Activated effector memory CD4-positive, alpha-beta T cell treated with anti-CD3 and anti-CD28 coated beads, Interleukin-2, amount 50 U/mL, for 16 hours (primary cell): Measurements from ENCODE around the gene TOMM20.
"Not testable (repeated sequence)": the region's sequence is repeated elsewhere in the genome, so short reads cannot be mapped to it uniquely, and the experiment has no call there.

Experiments used
- DNase-seq: peaks from one replicate; pipeline ENCODE4 v3.0.0-alpha.2; 2020

Gene TOMM20

DNA sequence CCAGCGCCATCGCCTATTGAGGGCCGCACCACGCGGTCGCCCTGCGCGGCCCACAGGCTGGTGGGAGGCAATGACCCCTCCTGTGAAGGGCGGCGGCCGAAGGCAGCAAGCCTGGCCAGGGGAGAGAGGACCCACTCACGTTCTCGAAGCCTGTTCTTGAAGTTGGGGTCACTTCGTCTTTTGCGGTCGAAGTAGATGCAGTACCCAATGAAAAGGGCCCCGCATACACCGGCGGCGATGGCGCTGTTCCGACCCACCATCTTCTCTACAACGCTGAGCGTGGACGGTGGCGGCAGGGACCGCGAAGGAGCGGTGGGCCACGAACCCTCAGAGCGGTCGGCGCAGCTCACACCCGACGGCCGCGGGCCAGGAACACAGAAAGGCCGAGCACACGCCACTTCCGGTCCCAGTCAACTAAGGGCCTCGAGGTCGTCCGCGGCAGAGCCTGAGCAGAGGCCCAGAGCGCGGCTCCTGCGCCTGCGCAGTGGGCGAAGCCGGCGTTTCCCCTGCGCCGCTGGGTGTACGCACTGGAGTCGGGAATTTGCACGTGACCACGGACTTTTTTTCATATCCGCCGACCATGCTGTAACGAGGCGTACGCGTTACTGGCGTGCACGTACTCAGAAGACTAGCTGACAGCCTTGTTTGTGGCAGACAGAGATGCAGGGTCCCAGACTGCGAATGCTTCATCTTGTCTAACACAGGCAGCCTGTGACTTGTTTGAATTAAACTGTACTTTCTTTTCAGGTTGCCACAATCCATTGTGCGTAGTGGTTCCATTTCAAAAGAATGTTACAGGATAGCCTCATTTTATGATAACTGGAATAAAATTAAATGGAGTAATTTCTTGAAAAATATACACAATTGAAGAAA is at the start of gene TOMM20:
Gene TOMM20 (minus strand): TSS at position 382 of the 873 bp plus-strand sequence. CDS start 122 bp downstream, at position 260.
- DNase-seq = peak; percentile 98

GRCh38 chr1:235176486-235176885 is 47.8 kb upstream of the TOMM20 start:
- DNase-seq = no peak

- no peak for DNase-seq
These were observed 41.3 kb upstream of the TOMM20 start for GRCh38 chr1:235169986-235170385.

GRCh38 chr1:235168375-235168774 is 39.7 kb upstream of the TOMM20 start:
- no peak for DNase-seq

DNA sequence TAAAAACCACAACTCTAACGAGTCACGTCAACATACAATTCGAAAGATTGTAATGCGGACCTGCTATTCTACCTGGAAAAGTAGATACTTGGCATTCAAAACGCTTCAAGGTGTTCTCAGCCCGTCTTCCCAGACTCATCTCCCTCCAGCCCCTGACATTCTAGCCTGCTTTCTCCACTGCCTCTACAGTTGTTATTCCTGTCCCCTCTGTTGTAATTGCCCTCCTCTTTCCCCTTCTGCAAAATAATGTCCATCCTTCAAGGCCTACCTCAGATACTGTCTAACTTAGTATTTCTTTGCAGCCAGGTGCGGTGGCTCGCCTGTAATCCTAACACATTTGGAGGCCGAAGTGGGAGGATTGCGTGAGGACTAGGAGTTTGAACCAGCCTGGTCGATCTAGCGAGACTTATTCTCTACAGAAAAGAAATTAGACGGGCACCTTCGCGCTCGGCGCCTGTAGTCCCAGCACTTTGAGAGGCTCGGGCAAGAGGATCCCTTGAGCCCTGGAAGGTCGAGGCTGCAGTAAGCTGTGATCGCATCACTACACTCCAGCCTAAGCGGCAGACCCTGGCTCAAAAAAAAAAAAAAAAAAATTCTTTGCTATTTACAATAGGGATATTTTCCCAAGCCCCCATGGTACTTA is 33.2 kb upstream of the TOMM20 start:
- DNase-seq = no peak

DNA sequence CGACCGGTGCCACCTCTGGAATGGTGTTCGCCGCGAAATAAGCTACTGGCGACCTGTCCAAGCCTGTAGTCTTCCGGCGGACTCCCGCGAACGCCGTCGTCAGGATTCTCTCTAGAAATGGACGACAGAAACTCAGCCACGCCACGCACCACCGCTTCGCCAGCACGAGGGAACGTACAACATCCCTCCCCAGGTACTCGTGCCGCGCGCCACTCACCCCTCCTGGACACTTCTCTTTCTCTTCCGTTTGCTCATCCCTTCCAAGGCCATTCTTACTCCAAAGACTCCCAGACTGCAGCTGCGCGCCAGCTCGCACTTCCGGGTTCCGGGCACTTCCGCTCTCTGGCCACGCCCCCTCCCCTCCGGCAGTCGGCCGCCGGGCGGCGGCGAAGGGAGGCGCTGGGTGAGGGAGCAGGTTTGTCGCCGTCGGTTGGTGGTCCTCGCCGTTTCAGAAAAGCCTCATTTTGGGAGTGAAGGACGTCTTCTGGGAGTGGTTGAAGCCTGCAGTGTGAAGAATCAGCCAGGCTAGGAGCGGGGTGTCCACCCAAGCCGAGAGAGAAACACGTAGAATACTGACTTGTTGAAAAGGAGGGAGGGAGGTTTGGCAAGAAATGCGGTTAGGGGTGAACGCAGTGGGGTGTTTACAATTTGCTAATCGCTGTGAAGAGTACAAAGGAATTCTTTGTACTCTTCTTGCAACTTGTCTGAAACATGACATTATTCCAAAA is 32.5 kb upstream of the TOMM20 start, which contains the start of gene RBM34:
Gene RBM34 (minus strand): TSS at position 294 of the 728 bp plus-strand sequence. CDS start 24 bp downstream, at position 270.
- DNase-seq = peak; percentile 97

DNA sequence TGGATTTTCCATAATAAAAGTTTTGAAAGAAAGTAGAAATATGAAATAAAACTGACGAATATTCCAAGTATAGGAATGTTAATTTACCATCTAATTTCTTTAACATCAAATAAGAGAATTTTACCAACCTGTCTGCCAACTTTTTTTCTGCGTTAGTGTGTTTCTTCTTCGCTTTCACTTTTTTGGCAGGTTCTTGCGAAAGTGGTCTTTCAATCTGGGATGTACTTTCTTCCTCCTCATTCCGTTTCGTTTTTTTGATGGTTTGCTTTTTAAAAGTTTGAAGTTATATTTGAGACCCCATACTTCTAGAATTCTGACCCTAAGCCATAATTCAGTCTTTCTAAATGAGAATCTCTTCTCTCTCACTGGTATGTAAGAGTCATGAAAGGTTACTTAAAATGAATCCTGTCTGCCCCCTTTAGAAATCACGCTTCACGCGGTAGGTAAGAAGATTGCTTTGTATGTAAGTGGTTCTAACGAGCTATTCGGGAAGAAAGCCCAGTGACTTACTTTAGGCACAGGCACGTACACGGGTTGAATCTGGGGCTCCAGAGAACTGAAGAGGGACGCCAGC is 31.8 kb upstream of the TOMM20 start:
- DNase-seq = no peak

DNA sequence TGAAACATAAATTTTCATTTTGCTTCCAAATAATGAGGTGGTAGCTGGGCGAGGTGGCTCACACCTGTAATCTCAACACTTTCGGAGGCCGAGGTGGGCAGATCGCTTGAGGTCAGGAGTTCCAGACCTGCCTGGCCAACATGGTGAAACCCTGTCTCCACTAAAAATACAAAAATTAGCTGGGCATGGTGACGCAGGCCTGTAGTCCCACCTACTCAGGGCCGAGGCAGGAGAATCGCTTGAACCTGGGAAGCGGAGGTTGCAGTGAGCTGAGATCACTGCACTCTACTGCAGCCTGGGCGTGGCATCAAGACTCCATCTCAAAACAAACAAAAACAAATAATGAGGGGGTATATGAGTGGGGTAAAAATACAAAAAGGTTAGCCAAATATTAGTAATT is 31.3 kb upstream of the TOMM20 start:
- DNase-seq = not testable (repeated sequence)

DNA sequence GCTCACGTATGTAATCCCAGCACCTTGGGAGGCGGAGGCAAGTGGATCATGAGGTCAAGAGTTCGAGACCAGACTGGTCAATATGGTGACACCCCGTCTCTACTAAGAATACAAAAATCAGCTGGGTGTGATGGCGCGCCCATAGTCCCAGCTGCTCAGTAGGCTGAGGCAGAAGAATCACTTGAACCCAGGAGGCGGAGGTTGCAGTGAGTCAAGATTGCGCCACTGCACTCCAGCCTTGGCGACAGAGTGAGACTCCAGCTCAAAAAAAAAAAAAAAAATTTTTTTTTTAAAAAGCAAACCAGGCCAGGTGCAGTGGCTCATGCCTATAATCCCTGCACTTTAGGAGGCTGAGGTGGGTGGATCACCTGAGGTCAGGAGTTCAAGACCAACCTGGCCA is 30.6 kb upstream of the TOMM20 start:
- DNase-seq = not testable (repeated sequence)

- no peak for DNase-seq
These were observed 30.0 kb upstream of the TOMM20 start for GRCh38 chr1:235158680-235159079.

DNA sequence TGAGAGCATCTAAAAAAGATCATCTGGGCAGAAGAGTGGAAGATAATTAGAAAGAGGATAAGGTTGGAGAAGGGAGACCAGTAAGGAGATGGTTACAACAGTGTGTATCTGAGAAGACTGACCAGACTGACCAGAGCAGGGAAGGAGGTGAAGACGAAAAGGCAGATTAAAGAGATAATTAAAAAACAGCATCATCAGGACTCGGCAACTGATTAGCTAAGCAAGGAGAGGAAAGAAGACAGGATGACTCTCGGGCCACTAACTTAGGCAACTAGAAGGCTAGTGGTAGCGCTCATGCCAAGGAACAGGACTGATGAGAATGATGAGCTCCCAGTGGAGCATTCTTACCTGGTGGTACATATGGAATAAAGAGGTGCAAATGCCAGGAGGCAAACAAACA is 28.5 kb upstream of the TOMM20 start:
- DNase-seq = no peak

- no peak for DNase-seq
These were observed 28.1 kb upstream of the TOMM20 start for GRCh38 chr1:235156740-235157139.

DNA sequence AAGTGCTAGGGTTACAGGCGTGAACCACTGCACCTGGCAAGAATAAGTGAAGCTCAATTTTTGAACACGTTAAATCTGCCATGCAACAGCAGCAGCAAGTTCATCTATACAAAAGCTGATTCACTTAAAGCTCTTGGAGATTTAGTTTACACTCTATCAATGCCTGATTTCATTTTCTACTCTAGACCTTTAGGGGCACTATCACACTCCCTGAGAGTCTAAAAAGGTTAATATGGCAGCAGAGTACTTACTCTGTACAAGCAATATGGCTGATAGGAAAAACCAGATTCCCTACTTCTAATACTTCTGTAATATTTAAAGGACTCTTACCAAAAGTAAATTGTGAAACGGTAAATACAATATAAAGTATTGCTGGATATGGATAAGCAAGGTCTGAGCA is 27.6 kb upstream of the TOMM20 start:
- no peak for DNase-seq

DNA sequence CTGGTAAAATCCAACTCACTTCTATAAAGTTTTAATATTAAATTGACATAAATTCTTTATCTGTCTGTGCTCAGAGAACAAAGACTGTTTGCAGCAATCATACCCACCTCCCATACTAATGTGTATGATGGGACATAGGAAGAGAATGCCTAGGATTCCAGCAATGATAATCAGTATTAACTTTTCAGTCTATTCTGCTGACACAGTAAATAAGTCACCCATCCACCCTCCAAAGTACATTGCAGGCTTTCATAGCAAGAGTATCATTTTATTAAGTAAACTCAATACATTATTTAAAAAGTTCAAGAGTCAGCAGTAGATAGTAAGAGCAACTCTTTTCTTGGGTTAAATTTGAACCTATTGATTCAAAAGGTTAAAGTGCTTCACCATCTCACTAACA is 23.6 kb upstream of the TOMM20 start:
- no peak for DNase-seq

DNA sequence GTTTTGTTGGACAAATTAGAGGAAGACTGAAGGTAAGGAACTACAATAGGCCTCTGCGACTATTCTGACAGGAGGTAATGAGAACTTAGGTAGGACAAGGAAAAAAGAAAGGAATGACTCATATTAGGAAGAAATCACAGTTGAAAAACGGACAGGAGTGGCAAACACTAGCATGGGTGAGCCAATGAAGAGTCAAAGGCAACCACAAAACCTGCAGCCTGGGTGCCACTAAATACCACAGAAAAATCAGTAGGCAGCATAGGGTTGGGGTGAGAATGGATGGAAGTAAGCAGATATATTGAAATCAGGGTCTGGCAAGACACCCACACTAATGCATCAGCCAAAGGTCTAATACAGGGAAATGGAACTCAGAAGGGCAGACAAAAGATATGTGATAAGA is 22.4 kb upstream of the TOMM20 start:
- no peak for DNase-seq

DNA sequence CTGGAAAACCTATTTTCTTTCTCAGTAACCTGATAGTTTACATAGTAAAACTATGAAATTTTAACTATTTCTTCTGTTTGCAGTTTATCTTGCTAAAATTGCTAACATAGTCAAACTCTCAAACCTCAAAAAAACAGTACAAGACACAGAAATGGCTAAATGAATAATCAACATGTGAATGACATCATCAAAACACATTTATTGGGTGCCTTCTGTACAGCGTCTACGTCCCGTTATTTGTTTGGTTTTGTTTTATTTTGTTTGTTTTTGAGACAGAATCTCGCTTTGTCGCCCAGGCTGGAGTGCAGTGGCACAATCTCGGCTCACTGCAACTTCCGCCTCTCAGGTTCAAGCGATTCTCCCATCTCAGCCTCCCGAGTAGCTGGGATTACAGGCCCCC is 21.2 kb upstream of the TOMM20 start:
- DNase-seq = no peak

DNA sequence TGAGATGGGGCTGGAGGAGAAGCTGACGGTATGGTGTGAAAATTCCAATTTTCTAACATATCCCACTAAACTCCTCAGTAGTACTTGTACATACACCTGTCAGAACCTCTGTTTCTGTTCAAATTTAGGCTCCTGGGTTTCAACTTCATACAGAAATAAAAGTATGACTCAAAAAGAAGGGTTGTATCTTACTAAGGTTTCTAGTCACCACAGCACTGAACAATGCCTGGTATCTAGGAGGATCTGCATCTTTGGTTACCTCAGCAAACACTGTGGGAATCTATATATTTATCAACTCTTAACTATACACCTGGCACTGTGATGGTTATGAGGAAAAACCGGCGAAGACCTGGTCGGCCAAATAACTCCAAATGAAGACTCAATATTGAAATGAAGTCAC is 18.6 kb upstream of the TOMM20 start:
- no peak for DNase-seq

DNA sequence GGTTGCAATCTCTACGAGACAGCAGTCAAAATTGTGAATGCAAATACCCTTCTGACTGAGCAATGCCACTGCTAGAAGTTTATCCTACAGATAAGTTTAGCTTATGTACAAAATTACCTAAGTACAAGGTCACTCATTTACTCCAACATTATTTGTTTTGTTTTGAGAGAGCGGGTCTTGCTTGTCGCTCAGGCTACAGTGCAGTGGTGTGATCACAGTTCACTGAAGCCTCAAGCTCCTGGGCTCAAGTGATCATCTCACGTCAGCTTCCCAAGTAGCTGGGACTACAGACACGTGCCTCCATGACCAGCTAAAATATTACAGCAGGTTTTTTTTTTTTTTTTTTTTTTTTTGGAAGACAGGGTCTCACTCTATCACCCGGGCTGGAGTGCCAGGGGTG is 17.0 kb upstream of the TOMM20 start:
- DNase-seq = no peak

DNA sequence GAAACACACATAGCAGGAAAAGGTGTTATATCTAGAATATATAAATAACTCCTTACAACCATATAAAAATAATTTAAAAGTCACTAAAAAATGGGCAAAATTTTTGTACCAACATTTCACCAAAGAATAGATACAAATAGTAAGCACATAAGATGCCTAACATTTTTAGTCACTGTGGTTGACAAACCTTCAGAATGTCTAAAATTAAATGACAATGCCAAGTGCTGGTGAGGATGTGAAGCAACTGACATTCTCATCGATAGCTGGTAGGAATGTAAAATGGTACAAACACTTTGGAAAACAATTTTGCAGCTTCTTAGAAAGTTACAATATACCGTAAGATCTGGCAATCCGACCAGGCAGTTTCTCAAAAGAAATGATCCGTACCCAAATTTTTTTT is 14.4 kb upstream of the TOMM20 start:
- no peak for DNase-seq

DNA sequence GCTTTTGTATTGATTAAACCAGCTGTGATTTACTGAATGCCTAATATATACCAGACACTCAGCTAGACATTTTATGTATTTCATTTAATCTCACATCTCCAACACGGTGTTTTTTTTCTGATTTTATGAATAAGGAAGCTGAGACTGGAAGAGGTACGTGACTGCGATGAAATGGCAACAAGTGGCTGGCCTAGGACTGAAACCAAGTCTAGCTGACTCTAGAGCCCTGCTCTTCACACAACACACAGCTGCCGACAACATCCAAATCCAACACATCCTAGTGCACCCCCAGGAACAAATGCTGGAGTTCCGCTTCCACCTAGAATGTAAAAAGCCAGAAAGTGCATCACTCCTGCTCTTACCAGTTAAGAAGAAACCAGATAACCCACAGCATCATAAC is 10.7 kb upstream of the TOMM20 start:
- no peak for DNase-seq

DNA sequence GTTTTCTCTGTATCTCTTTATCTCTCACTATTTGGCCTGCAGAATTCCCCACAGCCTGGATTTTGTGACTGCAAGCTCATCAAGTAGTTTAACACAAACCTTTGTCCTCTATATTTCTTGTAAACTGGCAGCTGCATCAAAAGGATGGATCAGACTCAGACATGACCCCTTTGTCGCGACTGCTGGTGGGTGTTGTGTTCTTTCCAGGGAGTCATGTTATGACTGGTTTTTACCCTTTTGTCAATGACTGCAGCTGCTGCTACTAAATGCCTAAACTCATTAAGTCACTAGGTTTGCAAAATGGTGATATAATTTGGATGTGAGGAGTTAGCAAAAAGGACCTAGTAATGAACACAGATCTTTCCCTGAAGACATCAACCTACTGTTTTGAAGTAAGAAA is 10.2 kb upstream of the TOMM20 start:
- peak; percentile 62 for DNase-seq

GRCh38 chr1:235136111-235136510 is 7.5 kb upstream of the TOMM20 start:
- DNase-seq = no peak

DNA sequence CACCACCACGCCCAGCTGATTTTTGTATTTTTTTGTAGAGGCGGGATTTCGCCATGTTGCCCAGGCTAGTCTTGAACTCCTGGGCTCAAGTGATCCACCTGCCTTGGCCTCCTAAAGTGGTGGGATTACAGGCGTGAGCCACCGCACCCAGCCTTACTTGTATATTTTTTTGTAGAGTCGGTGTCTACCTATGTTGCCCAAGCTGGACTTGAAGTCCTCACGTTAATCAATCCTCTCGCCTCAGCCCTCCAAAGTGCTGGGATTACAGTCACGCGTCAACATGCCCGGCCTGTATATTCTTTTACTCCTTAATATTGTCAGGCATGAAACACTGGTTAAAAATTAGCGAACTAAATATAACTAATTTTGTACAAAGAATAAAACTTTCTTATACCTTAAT is 5.5 kb upstream of the TOMM20 start:
- peak; percentile 51 for DNase-seq
